ENCODE measurements around the gene IGLON5.
A peak's percentile ranks its signal among the peaks of the same experiment; 100 is the strongest.

IGLON5 gene

GRCh38 chr19:51318687-51319648, 7.5 kb downstream of the IGLON5 start:
- no peak for DNase-seq

- no peak for DNase-seq
These were observed 8.3 kb downstream of the IGLON5 start for GRCh38 chr19:51319649-51320279.

GRCh38 chr19:51320280-51320657, 8.8 kb downstream of the IGLON5 start:
- DNase-seq = no peak

GRCh38 chr19:51321799-51322198, 10.4 kb downstream of the IGLON5 start:
- DNase-seq = no peak

- no peak for DNase-seq
These were observed 12.2 kb downstream of the IGLON5 start for GRCh38 chr19:51323481-51324166.

GRCh38 chr19:51324167-51324481, 12.7 kb downstream of the IGLON5 start:
- DNase-seq = no peak

GRCh38 chr19:51325161-51325976, 13.9 kb downstream of the IGLON5 start:
- peak; percentile 33 for DNase-seq

GRCh38 chr19:51326216-51327065, 15.0 kb downstream of the IGLON5 start:
- no peak for DNase-seq

- DNase-seq = peak; percentile 61
These were observed 15.9 kb downstream of the IGLON5 start for GRCh38 chr19:51327066-51328001.

GRCh38 chr19:51329411-51329810, 18.0 kb downstream of the IGLON5 start:
- no peak for DNase-seq

GRCh38 chr19:51330366-51330765, 18.9 kb downstream of the IGLON5 start:
- no peak for DNase-seq

GRCh38 chr19:51331193-51331592, 19.7 kb downstream of the IGLON5 start:
- DNase-seq = no peak

GRCh38 chr19:51331716-51332115, 20.3 kb downstream of the IGLON5 start:
- DNase-seq = no peak

GRCh38 chr19:51333836-51334460, 22.5 kb downstream of the IGLON5 start:
- DNase-seq = no peak

GRCh38 chr19:51337141-51337860, 25.9 kb downstream of the IGLON5 start:
- DNase-seq = no peak

GRCh38 chr19:51337861-51338562, 26.6 kb downstream of the IGLON5 start:
- no peak for DNase-seq

- DNase-seq = peak; percentile 82
These were observed 27.3 kb downstream of the IGLON5 start for GRCh38 chr19:51338563-51339312.

- no peak for DNase-seq
These were observed 27.9 kb downstream of the IGLON5 start for GRCh38 chr19:51339313-51339686.

Measured in CD4-positive, alpha-beta T cell treated with Interleukin-15 for 1 hour (primary cell).